ENCODE data around the gene DACH1.
"Not testable (repeated sequence)": the region's sequence is repeated elsewhere in the genome, so short reads cannot be mapped to it uniquely, and the experiment has no call there.

DACH1 gene

DNA sequence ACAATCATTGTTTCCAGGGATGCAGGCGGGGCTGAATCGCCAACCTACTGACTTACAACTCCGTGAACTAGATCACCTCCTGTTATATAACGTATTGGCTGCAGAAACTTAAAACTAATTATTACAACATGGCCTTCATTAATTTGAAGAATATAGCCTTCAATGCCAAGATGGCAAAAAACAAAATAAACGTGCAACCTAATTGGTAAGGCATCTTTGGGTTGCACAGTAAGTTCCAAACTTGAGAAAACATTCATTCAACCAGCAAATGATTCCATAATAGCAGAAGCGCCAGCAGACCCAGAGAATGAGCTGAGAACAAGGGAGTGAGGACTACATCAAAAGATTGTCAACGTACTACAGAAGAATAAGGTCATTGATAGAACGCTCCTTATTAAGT is 39.8 kb downstream of the DACH1 start:
- no peak for DNase-seq

DNA sequence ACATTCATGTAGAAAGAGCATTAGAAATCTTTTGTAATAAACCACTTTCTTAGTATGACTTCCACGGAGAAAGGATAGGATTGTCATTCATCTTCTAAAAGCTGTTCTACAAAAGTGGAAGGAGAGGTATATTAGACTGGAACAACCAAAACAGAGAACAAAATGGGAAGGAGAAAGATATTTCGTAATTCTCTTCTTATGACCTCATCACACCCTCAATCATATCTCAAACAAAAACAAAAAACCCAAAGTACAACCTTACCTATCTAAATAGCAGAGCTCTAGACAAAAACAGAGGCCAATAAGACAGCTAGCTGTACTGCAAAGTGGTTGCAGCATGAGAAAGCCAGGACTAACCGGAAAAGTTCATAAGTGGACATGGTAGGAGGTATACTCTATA is 46.3 kb downstream of the DACH1 start:
- DNase-seq, result no peak

DNA sequence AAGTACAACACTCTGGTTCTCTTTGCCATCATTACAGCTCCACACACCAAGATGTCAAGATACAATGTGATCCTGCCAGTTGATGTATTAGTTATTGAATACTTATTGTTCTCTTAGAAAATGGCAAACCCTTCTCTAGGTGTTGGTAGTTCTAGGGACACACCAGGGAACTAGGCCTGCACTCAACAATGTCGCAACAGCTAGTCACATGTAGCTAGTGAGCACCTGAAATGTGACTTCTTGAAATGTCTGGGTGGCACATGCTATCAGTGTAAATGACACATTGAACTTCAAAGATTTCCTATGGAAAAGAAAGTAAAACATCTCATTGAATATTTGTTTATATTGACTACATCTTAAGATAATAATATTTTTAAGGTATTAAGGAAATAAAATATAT is 49.7 kb downstream of the DACH1 start:
- no peak for DNase-seq

DNA sequence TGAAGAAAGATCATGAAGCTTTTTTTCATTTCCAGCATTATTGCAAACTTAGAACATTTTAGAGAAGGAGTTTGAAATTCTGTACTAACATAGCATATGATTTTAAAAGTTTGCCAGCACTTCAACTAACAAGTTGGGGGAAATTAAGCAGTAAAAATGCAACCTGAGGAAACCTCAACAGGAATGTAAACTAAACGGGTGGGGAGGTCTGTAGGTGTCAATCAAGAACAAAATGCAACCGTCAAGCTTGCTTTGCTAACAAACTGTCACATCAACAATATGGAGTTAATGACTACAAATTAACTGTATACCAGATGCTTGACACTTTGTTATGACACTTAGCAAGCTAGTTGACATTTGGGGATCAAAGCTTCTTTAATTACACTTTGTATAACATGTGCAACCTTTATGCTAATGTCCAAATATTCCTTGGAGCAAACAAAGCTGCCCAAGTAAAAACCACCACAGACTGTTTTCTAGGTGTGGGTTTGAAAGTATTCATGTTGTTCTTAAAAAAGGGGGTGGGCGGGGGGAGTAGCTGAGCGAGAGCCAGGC is 52.1 kb downstream of the DACH1 start:
- DNase-seq, result no peak

DNA sequence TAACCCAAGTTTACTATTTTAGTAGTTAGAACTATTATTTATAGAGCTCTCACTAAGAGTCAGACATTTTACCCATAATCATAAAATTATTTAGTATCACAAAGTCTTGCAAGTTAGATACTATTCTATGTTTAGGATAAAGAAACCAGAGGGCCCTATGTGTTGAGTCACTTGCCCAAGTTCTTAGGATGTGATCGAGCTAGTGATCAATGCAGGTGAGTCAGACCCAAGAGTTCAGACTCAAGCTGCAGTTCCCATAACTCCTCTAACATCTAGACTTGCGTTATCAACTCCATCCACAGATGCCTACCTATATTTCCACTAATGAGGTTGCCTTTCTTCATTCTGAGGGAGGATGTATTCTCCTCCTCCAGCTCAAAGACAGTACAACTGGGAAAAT is 53.8 kb downstream of the DACH1 start:
- no peak for DNase-seq

DNA sequence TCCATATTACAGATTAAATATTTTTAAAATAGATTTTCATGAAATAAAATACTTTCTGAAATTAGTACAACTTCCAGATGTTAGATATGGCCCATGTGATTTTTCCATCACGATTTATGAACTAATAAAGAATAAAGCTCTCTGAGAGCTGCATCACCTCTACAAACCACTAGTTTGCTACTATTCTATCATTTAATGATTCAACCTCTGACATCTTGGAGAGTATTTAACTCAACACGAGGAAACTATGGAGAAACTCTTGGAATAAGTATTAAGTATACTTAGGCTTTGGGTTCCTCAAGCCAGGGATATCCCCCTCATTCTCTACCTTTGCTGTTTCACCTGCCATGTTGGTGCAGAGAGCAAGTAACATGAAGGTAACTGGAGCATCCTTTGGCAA is 55.7 kb downstream of the DACH1 start:
- DNase-seq, result no peak

DNA sequence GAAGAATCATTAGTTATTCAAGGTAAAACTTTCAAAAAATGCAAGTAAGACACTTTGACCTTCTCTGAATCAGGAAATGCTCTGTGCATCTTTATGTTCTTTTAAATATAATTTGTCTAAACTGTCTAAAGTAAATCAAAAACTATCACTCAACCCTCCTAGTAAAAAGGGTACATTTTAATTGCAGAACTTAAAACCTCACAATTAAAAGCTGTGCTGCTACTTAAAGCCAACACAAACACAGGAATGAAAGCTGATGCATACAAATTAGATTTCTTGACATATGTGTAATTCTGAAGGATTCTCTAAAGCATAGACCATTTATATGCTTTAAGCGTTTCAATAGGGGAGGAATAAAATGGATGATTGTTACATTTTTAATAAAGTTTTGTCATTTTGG is 58.3 kb downstream of the DACH1 start:
- DNase-seq, result no peak

DNA sequence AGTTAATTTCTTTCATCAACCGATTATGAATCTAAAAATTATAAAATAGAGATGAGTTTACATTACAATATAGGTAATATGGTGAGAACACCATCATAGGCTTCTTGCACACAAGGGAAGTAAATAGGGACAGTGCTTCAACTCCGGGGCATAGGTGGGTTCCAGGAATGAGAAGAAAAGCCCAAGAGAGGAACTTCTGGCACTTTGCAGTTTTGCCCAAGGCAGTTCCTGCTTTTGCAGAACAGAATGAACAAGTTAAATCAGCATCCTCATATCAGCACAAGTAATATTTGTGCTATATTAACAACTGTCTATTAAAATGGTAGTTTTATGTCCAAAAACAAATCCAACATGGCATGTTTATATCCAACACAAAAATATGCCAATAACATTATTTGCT is 60.1 kb downstream of the DACH1 start:
- no peak for DNase-seq

DNA sequence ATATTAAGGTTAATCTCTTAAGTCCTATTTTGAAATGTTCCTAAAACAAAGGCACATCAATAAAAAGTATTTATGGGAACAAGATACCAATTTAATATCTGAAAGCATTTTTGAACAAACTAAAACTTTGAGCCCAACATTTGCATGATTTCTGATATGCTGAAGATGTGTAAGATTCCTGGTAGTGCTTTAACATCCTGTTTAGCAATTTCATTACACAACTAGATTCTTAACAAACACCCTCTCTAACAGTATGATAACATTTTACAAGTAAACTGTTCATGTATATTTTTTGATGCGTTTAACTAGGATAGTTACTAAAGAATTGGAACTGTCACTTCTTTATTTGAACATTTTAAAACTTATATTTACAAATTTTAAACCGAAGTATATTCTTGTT is 63.9 kb downstream of the DACH1 start:
- DNase-seq, result no peak

DNA sequence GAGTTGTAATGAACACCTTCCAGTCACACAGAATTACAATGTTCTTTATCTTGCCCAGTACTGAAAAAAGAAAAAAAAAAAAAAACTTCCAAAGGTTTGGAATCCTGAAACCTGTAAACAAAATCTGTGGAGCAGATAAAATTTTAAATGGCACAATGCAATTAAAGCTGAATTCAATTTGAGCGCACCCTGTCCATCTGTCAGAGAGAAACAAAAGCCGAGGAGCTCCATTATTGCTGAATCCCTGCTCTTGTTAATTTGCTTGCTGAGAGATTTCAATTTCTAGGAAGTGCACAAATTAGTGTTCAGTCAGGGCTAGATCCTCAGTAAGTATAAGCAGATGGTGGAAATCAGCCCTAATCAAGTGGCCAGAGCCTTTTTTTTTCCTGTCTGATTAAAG is 65.2 kb downstream of the DACH1 start:
- no peak for DNase-seq

DNA sequence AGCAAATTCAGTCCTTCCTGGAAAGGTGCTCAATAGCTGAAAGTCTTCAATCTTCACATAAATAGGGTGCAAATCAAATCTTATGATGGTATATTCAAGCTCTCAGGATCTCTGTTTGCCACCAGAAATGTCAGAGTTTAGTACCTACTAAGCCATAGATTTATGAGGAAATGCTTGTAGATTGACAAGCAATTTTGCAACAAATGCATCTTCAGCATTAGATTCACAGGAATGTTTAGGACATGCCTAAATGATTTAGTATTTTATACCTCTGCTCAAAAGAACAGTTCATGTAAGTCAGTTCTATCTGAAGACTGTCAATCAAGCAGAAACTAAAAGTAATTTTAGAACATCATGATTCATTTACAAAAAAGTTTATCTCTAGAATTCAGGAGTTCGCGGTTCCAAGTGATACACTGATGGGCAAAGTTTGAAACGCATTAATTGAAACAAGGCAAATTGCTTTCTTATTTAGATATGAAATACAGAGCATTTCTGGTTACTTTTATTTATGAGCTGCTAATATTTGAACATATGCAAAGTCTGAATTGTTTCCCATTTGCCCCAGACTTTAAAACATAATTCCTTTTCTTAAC is 65.7 kb downstream of the DACH1 start:
- DNase-seq, result no peak

DNA sequence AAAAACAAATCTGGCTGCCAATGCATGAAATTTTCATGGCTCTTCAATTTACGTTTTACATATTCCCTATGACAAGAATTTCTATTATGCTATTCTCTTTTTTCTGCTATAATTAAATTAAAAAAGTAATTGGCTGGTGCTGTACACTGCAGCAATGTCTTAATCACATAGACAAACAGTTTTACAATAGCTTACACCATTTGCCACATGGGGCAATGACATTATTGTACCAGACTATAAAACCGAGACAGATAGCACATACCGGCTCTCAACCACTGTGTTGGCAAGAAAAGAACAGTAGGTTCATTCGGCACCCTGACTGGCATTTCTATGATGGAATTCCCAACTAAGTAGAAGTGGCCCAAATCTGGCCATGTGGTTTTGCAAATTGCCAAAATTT is 67.7 kb downstream of the DACH1 start:
- no peak for DNase-seq

DNA sequence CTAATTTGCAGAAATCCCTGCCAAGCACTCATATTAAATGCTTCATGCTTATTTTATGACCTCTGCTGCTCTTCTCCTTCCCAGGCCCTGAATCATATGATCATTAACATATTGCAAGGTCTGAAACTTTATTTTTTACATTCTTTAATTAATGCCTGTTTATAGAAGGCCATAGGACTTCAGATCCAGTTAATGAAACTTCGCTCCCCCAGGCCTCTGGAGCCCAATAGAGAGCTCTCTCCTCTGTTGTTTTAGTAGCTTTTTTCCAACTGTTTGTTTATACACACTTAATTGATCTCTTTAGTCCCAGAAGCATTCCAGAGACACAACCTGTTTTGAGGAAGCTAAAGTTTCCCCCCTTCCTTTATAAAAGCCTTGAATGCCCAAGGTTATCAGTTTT is 68.3 kb downstream of the DACH1 start:
- DNase-seq, result no peak

DNA sequence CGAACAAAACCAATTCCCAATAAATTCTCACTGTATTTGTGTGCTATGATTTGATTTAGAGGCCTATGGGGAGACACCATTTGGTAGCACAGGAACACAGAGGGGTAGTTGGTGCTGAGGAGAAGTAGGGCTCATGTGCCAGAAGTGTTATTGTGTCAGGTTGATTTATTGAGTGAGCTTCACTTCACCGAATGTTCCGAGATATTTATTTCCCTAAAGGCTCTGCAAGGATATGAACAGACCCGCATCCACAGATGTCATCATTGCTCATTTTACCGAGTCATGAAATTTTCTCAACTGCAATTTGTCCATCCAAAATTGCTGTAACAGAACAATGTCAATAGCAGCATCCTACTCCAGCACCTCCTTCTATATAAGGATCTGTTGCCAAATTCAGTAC is 69.5 kb downstream of the DACH1 start:
- DNase-seq, result no peak

DNA sequence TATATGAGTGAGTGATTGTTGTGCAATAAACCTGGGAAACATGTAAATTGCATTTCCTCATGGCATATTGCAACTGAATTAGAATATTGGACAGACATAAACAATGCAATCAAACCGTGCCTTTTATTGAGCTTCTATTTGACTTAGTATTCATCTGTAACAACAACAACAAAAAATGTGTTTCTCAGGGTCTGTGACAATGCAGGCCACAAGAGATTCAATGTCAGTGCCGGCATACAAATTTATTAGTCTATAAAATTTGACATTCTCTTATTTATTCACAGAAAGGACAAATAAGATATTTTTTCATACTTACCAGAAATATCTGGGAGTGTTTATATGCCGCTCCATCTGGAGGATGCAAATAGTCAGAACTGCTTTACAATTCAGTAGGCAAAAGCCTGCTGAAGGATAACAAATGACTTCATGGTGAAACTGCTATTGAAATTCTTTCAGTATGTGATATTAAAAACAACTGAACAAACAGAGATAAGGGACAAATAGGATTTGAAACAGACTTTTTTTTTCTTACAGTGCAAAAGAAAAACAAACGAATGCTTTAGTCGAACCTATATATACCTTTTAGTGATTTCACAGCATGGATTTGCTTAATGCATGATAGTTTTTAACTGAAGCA is 77.2 kb downstream of the DACH1 start:
- DNase-seq, result no peak

DNA sequence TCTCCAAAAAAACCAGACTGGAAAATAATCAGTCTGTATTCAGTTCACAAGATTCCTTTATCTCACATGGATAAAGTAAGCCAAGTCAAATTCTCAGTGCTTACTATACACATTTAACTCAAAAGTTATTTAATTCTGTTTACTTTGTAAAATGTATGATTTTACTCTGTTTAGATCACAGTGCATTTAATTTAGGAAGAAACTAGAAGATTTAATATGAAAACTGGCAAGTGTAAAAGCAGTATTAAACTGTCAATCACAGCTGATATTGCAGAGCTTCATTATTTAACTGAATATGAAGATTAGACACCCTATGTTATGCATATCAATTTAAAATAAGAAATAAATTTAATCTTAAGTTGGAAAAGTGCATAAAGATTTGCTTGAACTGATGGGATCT is 78.0 kb downstream of the DACH1 start:
- DNase-seq, result no peak

DNA sequence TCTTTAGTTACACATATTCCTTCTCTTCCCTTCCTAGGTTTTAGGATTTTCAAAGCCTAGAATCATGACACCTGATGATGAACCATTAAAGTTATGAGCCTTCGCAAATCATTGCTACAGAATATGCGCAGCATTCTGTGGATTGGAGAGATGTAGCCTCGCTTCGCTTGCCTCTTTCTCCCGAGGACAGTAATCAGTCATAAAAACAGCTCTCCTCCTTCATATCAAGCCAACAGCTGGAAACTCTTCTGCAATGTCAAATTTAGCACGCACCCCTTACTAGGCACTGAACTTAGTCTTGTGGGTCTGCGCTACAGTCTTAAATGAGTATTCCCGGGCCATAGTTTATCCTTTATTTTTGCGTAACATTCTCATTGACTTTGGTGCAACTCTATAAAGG is 79.6 kb downstream of the DACH1 start:
- no peak for DNase-seq

DNA sequence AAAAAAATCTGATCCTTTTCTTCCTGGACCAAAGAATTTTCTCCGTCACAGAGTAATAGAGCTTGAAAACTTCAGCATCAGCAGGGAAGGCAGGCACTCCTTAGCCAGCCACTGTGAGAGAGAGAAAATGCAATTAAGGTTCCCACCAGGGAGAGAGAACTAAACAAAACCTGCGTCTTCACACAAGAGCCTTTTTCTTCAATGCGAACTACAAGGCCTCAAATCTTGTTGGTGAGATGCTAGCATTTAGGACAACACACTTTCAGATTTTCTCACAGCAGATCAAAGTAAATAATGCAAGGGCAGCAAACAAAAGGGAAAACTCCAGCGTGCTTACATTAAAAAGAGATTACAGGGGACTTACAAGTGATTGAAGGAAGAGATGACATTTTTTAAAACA is 80.1 kb downstream of the DACH1 start:
- DNase-seq, result no peak

DNA sequence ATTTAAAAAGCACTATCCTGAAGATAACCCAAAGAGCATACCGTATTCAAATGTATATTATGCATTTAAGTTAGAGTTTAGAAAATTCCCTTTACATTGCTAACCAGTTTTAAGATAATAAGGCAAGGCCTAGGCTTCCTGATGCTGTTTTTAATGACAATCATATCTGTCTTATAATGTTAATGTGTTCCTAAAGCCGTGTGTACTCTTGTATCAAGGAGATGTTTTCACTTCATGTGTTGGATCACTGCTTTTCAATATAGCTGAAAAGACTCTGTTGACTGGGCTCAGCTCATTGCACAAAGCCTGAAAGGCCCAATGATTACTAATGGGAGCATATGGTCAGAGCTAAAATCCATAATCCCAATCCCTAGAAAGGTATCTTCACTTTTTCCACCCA is 81.6 kb downstream of the DACH1 start:
- no peak for DNase-seq

DNA sequence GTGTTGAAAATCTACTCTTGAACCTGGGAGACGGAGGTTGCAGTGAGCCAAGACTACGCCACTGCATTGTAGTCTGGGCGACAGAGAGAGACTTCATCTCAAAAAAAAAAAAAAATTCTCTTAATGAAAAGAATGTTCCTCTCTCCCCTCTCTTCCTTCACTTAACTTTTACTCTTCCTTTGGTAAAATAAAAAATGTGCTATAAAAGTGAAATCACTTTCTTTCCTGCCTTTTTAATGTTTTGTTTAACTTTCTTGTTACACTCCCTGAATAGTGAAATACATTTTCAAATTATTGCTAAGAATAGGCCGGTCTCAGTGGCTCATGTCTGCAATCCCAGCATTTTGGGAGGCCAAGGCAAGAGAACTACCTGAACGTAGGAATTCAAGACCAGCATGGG is 86.5 kb downstream of the DACH1 start:
- no peak for DNase-seq

DNA sequence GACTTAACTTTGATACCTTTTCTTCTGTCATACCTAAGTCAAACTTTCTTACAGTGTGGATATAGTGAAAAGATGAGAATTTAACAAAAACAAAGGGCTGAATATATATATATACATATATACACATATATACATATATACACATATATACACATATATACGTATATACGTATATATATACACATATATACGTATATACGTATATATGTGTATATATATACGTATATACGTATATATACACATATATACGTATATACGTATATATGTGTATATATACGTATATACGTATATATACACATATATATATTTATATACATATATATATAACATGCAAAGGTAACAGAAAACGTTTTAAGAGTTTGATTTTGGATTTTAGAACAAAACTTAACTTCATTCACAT is 88.0 kb downstream of the DACH1 start:
- DNase-seq, result not testable (repeated sequence)

DNA sequence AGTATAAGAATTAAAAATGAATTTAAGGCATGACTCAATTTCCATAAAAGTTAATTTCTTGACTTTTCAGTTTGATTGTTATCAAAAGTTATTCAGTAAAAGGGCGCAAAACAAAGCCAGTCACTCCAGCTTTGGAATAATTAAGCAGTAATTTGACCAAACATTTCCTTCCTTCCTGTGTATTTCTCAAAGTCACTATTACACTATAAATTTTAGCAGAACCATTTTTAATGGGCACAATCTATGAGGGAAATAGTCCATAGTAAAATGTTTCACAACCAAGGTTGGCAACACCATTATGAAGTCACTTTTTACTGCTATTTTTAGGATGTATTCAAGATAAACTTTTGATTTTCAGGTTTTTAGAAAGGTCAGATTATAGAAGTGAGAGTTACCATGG is 91.0 kb downstream of the DACH1 start:
- no peak for DNase-seq

DNA sequence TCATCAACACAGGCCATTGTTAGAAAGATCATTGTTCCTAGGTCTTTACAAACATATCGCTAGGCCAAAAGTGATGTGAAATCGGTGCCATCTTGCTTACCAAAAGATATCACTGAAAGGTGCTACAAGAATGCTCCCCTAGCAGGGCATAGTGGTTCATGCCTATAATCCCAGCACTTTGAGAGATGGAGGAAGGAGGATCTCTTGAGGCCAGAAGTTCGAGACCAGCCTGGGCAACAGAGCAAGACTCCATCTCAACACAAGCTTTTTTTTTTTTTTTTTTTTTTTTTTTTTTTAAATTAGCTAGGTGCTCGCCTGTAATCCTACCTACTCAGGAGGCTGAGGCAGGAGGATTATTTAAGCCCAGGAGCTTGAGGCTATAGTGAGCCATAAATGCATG is 92.1 kb downstream of the DACH1 start:
- no peak for DNase-seq

DNA sequence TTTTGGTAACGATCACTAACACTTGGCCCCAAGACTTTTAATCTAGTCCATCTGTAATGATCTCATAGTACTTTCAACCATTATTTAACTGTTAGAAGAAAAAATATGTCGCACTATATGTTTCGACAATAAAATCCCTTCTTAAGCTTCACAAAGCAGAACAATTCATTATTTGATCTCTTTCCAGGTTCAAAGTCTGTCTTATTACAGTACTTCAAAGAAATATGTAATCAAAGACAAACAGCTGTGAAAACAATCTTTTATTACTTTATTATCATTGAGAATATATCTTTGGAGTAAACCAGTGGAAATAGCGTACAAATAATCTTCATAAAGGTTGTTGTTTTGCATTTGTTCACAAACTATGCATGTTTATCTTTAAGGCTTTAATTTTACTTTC is 93.5 kb downstream of the DACH1 start:
- no peak for DNase-seq

DNA sequence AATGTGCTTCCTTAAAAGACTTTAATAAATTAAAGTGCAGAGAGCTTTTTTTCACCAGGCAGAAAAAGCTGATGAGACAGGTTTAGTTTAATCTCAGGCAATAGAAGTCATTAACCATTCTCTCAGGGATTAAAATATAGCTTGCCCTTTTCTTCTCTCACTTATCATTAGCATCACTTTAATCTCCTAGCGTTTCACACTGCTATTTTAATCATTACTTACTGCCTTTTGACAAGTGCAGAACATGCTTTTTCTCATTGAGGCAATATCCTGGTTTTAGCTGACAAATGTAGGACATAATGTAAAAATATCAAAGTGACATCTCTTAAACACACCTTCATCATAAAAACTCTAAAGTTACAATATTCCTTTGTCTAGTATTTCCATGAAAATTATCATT is 94.6 kb downstream of the DACH1 start:
- no peak for DNase-seq
